Astrocyte (in vitro differentiated cells and primary cell): ENCODE measurements around the gene BDP1. TPM values are rescaled to one million over a fixed set of nuclear protein-coding genes. Genes with fewer than 3 reads are reported as not detected.

ENCODE experiments used
- DNase-seq: peaks from one replicate; pipeline ENCODE4 v3.0.0-alpha.2; 2010; ENCODE audit warnings: low read depth
- FAIRE-seq: peaks from 2 replicates; lab custom pipeline; 2011; peaks lifted over from hg19 to GRCh38; lab: Jason Lieb, UNC
- H2AFZ ChIP-seq: 2 replicates; pipeline ENCODE4 v1.6.0; 2012; ENCODE audit warnings: low read depth, low read length, inconsistent platforms
- H3K27ac ChIP-seq: 2 replicates; pipeline ENCODE4 v1.5.1; 2011; ENCODE audit warnings: low read depth, low read length, inconsistent platforms
- H3K27me3 ChIP-seq: 2 replicates; pipeline ENCODE4 v1.6.0; 2011; ENCODE audit warnings: low read length, inconsistent platforms; ENCODE audit not compliant: insufficient read depth
- H3K36me3 ChIP-seq: 2 replicates; pipeline ENCODE4 v1.5.1; 2011; ENCODE audit warnings: low read length, inconsistent platforms; ENCODE audit not compliant: insufficient read depth
- H3K4me1 ChIP-seq: 2 replicates; pipeline ENCODE4 v1.5.1; 2011; ENCODE audit warnings: low read length, inconsistent platforms; ENCODE audit not compliant: insufficient read depth
- H3K4me2 ChIP-seq: 2 replicates; pipeline ENCODE4 v1.6.0; 2012; ENCODE audit warnings: low read length, inconsistent platforms
- H3K4me3 ChIP-seq: 2 replicates; pipeline ENCODE4 v1.5.1; 2011; ENCODE audit warnings: low read depth, mild to moderate bottlenecking, low read length, inconsistent platforms; ENCODE audit not compliant: insufficient read depth
- H3K79me2 ChIP-seq: 2 replicates; pipeline ENCODE4 v1.6.0; 2012; ENCODE audit warnings: mild to moderate bottlenecking, low read length, inconsistent platforms; ENCODE audit not compliant: insufficient read depth
- H3K9ac ChIP-seq: 2 replicates; pipeline ENCODE4 v1.6.0; 2012; ENCODE audit warnings: mild to moderate bottlenecking, low read length, inconsistent platforms
- H3K9me3 ChIP-seq: 2 replicates; pipeline ENCODE4 v1.5.1; 2012; ENCODE audit warnings: low read depth, mild to moderate bottlenecking, low read length, inconsistent platforms; ENCODE audit not compliant: insufficient read depth
- H4K20me1 ChIP-seq: 2 replicates; pipeline ENCODE4 v1.6.0; 2012; ENCODE audit warnings: low read length, inconsistent platforms; ENCODE audit not compliant: insufficient read depth
- H3K27ac Mint-ChIP-seq: one replicate; pipeline ENCODE4 v1.8.0; 2021; ENCODE audit warnings: mild to moderate bottlenecking, mixed read lengths; ENCODE audit not compliant: unreplicated experiment
- H3K27me3 Mint-ChIP-seq: one replicate; pipeline ENCODE4 v1.8.0; 2021; ENCODE audit warnings: low read depth, mixed read lengths; ENCODE audit not compliant: unreplicated experiment
- H3K36me3 Mint-ChIP-seq: one replicate; pipeline ENCODE4 v1.8.0; 2021; ENCODE audit warnings: low read depth, mixed read lengths; ENCODE audit not compliant: unreplicated experiment
- H3K4me1 Mint-ChIP-seq: one replicate; pipeline ENCODE4 v1.8.0; 2021; ENCODE audit warnings: low read depth, mixed read lengths; ENCODE audit not compliant: unreplicated experiment
- H3K4me3 Mint-ChIP-seq: one replicate; pipeline ENCODE4 v1.8.0; 2021; ENCODE audit warnings: mild to moderate bottlenecking, moderate library complexity, mixed read lengths; ENCODE audit not compliant: unreplicated experiment
- H3K9me3 Mint-ChIP-seq: one replicate; pipeline ENCODE4 v1.8.0; 2021; ENCODE audit warnings: mild to moderate bottlenecking, mixed read lengths; ENCODE audit not compliant: unreplicated experiment
- EZH2 ChIP-seq: IDR thresholded peaks from 2 replicates; pipeline ENCODE4 v1.6.1; 2012; ENCODE audit warnings: mild to moderate bottlenecking, low read length, inconsistent platforms; ENCODE audit not compliant: insufficient read depth
- total RNA-seq: library from RNA; stranded (reverse); gene quantifications from 2 replicates; pipeline ENCODE4 v1.2.1, GENCODE V29; 2021
- TF ChIP-seq, protein P1 (sequence below): IDR thresholded peaks from 2 replicates; pipeline ENCODE4 v1.5.1; 2011; ENCODE audit warnings: low read depth, mild to moderate bottlenecking, inconsistent platforms, low read length, moderate library complexity; ENCODE audit not compliant: insufficient read depth

The BDP1 gene
- total RNA-seq, 1 donor from 2014 or later = 31.8 TPM

GRCh38 chr5:71596169-71596568 lies 140.7 kb downstream of the BDP1 start:
- no peak overlapping the region for H3K4me3 Mint-ChIP-seq
- H3K9ac ChIP-seq = no peak overlapping the region
- TF ChIP-seq, protein P1, sequence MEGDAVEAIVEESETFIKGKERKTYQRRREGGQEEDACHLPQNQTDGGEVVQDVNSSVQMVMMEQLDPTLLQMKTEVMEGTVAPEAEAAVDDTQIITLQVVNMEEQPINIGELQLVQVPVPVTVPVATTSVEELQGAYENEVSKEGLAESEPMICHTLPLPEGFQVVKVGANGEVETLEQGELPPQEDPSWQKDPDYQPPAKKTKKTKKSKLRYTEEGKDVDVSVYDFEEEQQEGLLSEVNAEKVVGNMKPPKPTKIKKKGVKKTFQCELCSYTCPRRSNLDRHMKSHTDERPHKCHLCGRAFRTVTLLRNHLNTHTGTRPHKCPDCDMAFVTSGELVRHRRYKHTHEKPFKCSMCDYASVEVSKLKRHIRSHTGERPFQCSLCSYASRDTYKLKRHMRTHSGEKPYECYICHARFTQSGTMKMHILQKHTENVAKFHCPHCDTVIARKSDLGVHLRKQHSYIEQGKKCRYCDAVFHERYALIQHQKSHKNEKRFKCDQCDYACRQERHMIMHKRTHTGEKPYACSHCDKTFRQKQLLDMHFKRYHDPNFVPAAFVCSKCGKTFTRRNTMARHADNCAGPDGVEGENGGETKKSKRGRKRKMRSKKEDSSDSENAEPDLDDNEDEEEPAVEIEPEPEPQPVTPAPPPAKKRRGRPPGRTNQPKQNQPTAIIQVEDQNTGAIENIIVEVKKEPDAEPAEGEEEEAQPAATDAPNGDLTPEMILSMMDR = no peak
- no peak for TF ChIP-seq EZH2
- no peaks in the 10 kb centered on the region for H3K27me3 Mint-ChIP-seq
- peaks cover 16% of the 10 kb centered on the region for H3K36me3 Mint-ChIP-seq
- H3K9me3 ChIP-seq = no peaks in the 10 kb centered on the region
- H3K4me3 ChIP-seq = no peak overlapping the region
- DNase-seq (no peak), FAIRE-seq (no peak)
- H3K27ac Mint-ChIP-seq = no peak overlapping the region
- peaks cover 5% of the 10 kb centered on the region for H3K79me2 ChIP-seq
- peaks cover 14% of the 10 kb centered on the region for H3K4me1 ChIP-seq
- no peaks in the 10 kb centered on the region for H3K27me3 ChIP-seq
- no peak overlapping the region for H3K27ac ChIP-seq
- no peak overlapping the region for H2AFZ ChIP-seq
- H3K9me3 Mint-ChIP-seq = no peaks in the 10 kb centered on the region
- H3K4me1 Mint-ChIP-seq = peaks cover 14% of the 10 kb centered on the region
- H3K36me3 ChIP-seq = peaks cover 10% of the 10 kb centered on the region
- no peak overlapping the region for H3K4me2 ChIP-seq
- H4K20me1 ChIP-seq = no peaks in the 10 kb centered on the region

GRCh38 chr5:71597001-71597400 lies 141.6 kb downstream of the BDP1 start:
- no peak overlapping the region for H3K27ac ChIP-seq
- H3K4me2 ChIP-seq = no peak overlapping the region
- peaks cover 16% of the 10 kb centered on the region for H3K36me3 Mint-ChIP-seq
- H3K4me1 Mint-ChIP-seq = peaks cover 20% of the 10 kb centered on the region
- no peaks in the 10 kb centered on the region for H3K9me3 Mint-ChIP-seq
- no peak for TF ChIP-seq EZH2
- TF ChIP-seq, protein P1 = no peak
- no peak overlapping the region for H3K9ac ChIP-seq
- no peaks in the 10 kb centered on the region for H3K9me3 ChIP-seq
- H3K27ac Mint-ChIP-seq = no peak overlapping the region
- H3K79me2 ChIP-seq = peaks cover 4% of the 10 kb centered on the region
- H3K27me3 ChIP-seq = no peaks in the 10 kb centered on the region
- H3K4me3 ChIP-seq = no peak overlapping the region
- no peak overlapping the region for H3K4me3 Mint-ChIP-seq
- DNase-seq (no peak), FAIRE-seq (no peak)
- no peak overlapping the region for H2AFZ ChIP-seq
- no peaks in the 10 kb centered on the region for H4K20me1 ChIP-seq
- H3K36me3 ChIP-seq = peaks cover 10% of the 10 kb centered on the region
- peaks cover 18% of the 10 kb centered on the region for H3K4me1 ChIP-seq
- H3K27me3 Mint-ChIP-seq = no peaks in the 10 kb centered on the region

DNA sequence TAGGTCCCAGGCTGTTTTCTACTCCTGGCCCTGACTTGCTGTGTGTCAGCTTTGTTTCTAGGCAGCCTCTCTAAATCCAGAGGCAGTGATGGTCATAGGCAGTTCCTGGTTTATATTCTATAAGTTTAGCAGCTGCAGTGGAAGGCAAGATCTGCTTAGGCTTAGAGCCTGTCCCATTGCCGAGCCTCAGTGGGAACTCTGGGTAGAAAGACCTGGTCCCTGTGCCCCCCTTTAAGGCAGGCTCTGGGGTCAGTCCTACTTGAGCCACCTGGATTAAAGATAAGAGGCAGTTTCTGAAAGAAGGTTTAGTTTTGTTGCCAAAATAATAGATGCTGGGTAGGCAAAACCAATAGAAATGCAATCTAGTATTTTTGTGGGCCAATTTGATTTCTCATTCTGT lies 145.3 kb downstream of the BDP1 start:
- H2AFZ ChIP-seq = no peak overlapping the region
- H4K20me1 ChIP-seq = no peaks in the 10 kb centered on the region
- H3K4me1 ChIP-seq = peaks cover 27% of the 10 kb centered on the region
- H3K27ac ChIP-seq = peak overlapping the region; percentile 75
- H3K79me2 ChIP-seq = no peaks in the 10 kb centered on the region
- H3K9me3 Mint-ChIP-seq = no peaks in the 10 kb centered on the region
- peak overlapping the region; percentile 29 for H3K9ac ChIP-seq
- H3K4me3 ChIP-seq = peak overlapping the region; percentile 1
- no peaks in the 10 kb centered on the region for H3K9me3 ChIP-seq
- H3K4me2 ChIP-seq = peak overlapping the region; percentile 64
- H3K27me3 ChIP-seq = no peaks in the 10 kb centered on the region
- peak overlapping the region; percentile 94 for H3K27ac Mint-ChIP-seq
- H3K4me3 Mint-ChIP-seq = no peak overlapping the region
- H3K36me3 ChIP-seq = peaks cover 13% of the 10 kb centered on the region
- no peak for FAIRE-seq
- peaks cover 21% of the 10 kb centered on the region for H3K36me3 Mint-ChIP-seq
- H3K27me3 Mint-ChIP-seq = no peaks in the 10 kb centered on the region
- TF ChIP-seq, protein P1 = no peak
- no peak for TF ChIP-seq EZH2
- no peak for DNase-seq
- H3K4me1 Mint-ChIP-seq = peaks cover 25% of the 10 kb centered on the region
